ENCODE results near the gene PLCB2.

Gene PLCB2

DNA sequence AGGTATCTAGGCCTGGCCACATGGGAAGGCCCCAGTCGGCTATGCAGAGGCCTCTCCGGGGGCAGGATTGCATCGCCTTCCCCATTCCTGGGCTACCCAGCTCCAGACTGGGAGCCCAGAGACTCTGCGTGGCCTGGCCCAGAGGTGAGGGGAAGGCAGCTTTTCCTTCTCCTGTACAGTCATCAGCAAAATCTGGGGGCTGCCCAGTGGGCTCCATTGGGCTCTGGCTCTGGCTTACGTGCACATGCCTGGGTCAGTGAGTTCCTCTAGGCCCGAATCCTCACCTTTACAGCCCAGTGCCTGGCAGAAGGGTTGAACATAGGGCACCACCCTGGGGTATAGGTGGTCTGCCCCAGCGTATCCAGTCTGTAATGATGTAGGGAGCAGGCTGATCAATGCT is 20.9 kb downstream of the PLCB2 start:
- DNase-seq (ENCODE audit: low read depth, low spot score), result no peak

GRCh38 chr15:40286061-40286532 is 21.6 kb downstream of the PLCB2 start:
- no peak for DNase-seq (ENCODE audit: low read depth, low spot score)

- no peak for DNase-seq (ENCODE audit: low read depth, low spot score)
Observed at GRCh38 chr15:40285554-40286011, 22.2 kb downstream of the PLCB2 start.

DNA sequence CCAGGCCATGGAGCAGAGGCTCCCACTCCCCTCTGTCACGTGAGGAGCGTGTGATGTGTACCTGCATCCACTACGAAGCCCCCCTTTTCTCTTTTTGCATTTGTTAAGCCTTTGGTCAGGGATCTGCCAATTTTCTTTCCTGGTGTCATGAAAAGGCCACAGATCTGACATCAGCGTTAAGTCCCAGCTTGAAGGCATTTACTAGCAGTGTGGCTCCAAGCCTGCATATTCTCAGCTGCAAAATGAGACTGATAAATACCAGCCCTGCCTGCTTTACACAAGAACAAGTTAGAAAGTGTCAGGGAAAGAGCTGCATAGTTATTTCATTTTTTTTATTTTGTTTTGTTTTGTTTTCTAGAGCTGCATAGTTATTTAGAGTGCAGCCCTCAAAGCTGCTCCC is 22.6 kb downstream of the PLCB2 start:
- DNase-seq (ENCODE audit: low read depth, low spot score), result no peak

DNA sequence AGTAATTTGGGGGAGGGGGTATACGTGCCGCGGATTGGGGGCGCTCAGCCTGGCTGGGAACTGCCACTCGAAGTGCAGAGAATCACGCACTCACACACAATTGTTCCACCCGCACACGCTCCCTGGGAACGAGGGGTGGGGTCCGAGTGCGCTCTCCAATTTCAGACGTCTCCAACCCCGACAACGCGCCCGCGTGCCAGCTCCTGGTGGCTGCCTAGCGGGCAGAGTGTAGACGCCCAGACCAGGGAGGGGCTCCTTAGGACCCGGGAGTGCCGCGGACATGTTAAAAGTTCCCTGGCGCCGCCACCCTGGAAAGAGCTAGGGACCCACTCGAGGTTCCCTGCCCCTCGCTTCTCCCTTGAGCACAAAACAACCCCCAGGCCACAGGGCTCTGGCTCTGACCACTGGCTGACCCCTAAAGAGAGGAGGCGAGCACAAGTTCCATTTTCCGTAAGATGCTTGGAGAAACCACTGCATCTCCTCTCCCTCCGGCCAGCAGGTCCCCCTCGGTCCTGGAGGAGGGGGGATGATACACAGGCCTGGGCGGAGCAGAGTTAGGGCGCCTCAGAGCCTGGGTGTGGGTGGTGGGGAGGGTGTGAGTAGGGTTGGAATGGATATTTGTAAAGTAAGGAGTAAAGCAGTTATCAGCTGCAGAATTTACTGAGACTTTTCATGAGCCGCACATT is 24.0 kb downstream of the PLCB2 start:
- no peak for DNase-seq (ENCODE audit: low read depth, low spot score)

DNA sequence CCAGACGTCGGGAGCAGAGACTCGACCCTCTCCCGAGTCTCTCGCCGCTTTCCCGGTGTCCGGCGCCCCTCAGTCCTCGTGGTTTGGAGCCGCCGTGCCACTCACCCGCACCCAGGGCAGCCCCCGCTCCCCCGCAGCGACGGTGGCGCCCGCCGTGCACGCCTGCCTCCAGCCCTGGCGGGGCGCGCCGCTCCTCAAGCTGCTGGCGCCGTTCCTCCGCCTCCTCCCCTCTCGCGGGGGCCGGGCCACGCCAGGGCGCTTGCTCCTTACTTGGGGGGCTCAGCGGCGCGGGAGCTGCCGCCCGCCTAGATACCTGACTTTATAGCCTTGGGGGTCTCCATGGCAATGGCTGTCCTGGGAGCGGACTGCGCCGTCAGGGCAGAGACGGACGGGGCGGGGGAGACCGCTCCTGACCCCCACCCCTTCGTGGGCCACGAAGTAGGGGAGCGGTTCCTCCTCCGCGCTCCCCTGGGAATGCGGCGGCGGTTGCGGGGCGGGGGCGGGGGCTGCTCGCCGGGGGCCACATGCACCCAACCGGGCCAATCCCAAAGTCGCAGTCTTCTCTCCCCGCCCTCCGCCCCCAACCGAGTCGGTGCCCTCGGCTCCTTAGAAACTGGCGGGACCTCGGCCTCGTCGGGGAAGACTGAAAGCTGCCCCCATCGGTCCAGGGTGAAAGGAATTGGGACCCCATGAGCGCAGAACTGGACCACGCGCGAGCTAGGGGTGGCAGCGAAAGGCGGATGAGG is 24.7 kb downstream of the PLCB2 start, which contains the start of gene ANKRD63:
TSS of gene ANKRD63 (minus strand) at position 196 of the 746 bp plus-strand sequence. CDS start 478 bp downstream, outside the sequence.
- no peak for DNase-seq (ENCODE audit: low read depth, low spot score)

GRCh38 chr15:40282147-40282868 is 25.4 kb downstream of the PLCB2 start:
- peak; percentile 68 for DNase-seq (ENCODE audit: low read depth, low spot score)

- DNase-seq (ENCODE audit: low read depth, low spot score), result no peak
Observed at GRCh38 chr15:40281801-40282146, 26.0 kb downstream of the PLCB2 start.

- DNase-seq (ENCODE audit: low read depth, low spot score), result peak; percentile 64
Observed at GRCh38 chr15:40281057-40281800, 26.5 kb downstream of the PLCB2 start.

DNA sequence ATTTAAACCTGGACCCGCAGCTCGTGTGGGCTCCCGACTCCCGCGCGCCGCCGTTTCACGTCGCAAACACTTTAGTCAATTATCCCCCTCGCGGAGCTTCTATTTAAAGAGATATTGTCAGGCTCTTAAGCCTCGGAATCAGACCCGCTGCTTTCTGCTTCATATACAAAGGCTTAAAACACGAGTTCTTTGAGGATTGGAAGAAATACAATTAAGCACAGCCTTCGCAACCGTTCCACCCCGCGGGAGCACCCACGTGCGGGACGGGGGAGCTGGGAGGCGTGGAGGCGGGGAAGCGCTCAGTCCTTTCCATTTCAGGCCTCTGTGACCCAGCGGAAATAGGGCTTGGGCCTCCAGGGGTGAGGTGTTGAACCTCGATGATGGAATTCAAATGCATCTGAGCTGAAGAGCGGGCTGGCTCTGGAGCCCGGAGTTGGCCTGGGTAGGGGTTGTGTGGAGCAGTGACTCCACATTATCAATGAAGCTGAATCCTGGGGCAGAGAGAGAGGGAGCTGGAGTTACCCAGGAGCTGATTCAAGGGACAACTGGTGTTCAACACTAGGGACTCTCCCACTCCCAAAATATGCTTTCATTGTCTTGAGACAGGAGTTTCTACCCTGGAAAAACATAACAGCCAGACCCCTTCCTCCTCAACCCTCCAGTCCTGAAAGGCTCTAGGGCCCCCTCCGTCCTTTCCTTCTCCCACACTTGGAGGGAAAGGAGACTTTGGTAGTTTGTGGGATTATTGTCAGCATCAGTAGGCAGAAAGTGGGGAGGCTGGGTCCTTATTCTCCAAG is 27.3 kb downstream of the PLCB2 start:
- no peak for DNase-seq (ENCODE audit: low read depth, low spot score)

DNA sequence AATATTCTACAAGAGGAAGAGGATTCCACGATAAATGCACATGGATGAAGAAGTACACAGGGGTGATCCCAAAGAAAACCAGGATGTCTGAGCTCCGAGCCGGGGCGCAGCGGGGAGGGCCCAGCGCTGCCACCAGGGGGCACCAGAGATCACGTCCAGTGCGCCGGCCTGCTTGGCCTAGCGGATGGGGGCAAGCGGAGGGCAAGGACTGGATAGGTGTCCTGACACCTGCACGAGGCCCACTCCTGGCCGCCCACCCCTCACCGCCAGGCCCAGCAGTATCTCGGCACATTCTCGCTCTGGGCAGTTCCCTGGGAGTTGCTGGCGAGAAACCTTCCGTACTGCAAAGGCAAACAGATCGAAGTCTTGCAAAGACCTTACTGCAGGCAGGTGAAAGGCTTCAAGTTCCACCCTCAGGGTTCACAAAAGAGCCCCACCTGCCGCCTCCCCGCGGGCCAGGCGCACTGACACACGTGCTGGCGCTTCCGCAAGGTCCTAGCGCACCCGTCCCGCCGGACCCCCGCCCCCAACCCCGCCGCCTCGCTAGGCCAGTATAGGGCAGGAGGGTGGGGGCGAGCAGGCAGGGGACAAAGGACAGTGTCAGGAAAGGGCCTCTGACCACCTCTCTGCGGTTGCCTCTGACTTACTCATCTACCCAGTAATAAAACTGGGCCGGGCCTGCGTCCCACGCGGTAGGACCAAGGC is 28.1 kb downstream of the PLCB2 start:
- DNase-seq (ENCODE audit: low read depth, low spot score), result peak; percentile 91

GRCh38 chr15:40278026-40278425 is 29.7 kb downstream of the PLCB2 start:
- DNase-seq (ENCODE audit: low read depth, low spot score), result no peak

- DNase-seq (ENCODE audit: low read depth, low spot score), result no peak
Observed at GRCh38 chr15:40277471-40277870, 30.3 kb downstream of the PLCB2 start.

DNA sequence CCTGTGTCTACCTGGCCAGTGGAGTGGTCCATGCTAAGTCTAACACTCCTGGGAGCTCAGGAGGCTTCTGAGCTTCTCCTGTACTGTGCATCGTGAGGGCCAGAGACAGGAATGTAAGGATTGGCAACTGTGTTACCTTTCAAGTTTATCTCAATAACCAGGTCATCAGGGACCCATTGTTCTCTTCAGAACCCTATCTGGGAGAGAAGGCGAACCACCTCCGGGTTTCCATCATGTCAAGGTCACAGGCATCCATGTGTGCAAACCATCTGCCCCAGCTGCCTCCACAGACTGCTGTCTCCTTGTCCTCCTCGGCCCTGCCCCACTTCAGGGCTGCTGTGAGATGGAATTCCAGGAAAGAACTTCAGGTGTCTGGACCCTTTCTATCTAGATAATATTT is 30.8 kb downstream of the PLCB2 start:
- no peak for DNase-seq (ENCODE audit: low read depth, low spot score)

DNA sequence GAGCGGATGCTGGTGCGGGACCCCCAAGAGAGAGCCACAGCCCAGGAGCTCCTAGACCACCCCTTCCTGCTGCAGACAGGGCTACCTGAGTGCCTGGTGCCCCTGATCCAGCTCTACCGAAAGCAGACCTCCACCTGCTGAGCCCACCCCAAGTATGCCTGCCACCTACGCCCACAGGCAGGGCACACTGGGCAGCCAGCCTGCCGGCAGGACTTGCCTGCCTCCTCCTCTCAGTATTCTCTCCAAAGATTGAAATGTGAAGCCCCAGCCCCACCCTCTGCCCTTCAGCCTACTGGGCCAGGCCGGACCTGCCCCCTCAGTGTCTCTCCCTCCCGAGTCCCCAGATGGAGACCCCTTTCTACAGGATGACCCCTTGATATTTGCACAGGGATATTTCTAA is 31.8 kb downstream of the PLCB2 start:
- DNase-seq (ENCODE audit: low read depth, low spot score), result no peak

- DNase-seq (ENCODE audit: low read depth, low spot score), result no peak
Observed at GRCh38 chr15:40275523-40275922, 32.2 kb downstream of the PLCB2 start.

- peak; percentile 94 for DNase-seq (ENCODE audit: low read depth, low spot score)
Observed at GRCh38 chr15:40274350-40275274, 33.1 kb downstream of the PLCB2 start.

DNA sequence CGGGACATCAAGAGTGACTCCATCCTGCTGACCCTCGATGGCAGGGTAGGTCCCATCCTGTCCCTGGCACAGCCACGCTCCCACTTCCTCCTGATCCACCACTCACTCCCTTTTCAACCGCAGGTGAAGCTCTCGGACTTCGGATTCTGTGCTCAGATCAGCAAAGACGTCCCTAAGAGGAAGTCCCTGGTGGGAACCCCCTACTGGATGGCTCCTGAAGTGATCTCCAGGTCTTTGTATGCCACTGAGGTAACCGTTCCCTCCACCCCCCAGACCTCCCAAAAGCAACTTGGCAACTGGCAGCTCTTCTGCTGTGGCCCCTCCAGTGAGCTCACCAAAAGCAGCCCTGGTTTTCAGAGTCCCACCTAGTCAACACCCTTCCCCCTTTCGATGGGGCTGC is 34.3 kb downstream of the PLCB2 start:
- no peak for DNase-seq (ENCODE audit: low read depth, low spot score)

DNA sequence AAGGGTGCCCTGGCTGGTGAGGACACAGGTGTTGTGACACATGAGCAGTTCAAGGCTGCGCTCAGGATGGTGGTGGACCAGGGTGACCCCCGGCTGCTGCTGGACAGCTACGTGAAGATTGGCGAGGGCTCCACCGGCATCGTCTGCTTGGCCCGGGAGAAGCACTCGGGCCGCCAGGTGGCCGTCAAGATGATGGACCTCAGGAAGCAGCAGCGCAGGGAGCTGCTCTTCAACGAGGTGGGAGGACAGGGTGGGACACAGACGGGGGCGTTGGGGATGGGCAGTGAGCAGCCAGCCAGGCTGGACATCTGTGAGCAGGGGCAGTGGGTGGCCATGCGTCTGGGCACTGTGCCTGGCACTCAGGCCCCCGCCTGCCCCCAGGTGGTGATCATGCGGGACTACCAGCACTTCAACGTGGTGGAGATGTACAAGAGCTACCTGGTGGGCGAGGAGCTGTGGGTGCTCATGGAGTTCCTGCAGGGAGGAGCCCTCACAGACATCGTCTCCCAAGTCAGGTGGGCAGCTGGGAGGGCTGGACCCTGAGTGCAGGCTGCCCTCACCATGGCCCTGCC is 35.2 kb downstream of the PLCB2 start:
- DNase-seq (ENCODE audit: low read depth, low spot score), result no peak

Data from ELF-1 (cell line).